HG03025 (cell line): ENCODE measurements around the gene SPRED1.

Experiments
- ATAC-seq: cut with Tn5 transposase; IDR thresholded peaks from one replicate; pipeline ENCODE4 v1.9.1; 2021; ENCODE audit warnings: mild to moderate bottlenecking, moderate library complexity; ENCODE audit not compliant: unreplicated experiment, low FRiP score

Gene SPRED1

GRCh38 chr15:38252481-38253350, at the start of gene SPRED1:
Gene SPRED1, plus strand, starts transcription at chr15:38252836. Its CDS starts 350 bp downstream, at chr15:38253186.
- no peak for ATAC-seq

GRCh38 chr15:38205526-38206272, 46.9 kb upstream of the SPRED1 start:
- ATAC-seq: no peak

GRCh38 chr15:38207621-38208020, 45.0 kb upstream of the SPRED1 start:
- ATAC-seq: no peak

DNA sequence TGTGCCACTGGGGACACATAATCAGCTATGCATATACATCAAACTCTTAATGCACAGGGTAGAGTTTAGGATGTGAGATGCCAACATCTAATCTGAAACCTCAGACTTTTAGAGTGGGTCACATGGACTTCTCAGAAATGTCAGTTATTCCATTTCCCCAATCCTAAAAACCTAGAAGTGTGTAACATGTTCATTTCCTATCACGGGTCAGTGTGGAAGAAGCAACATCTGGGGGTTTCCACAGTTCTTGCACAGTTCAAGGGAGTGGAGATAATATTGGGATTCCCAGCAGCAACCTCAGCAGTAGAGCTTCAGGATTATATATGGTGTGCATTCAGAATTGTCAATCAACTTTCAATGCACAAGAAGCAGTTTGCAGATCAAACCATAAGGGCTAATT, 44.4 kb upstream of the SPRED1 start:
- no peak for ATAC-seq

GRCh38 chr15:38208779-38209178, 43.9 kb upstream of the SPRED1 start:
- no peak for ATAC-seq

DNA sequence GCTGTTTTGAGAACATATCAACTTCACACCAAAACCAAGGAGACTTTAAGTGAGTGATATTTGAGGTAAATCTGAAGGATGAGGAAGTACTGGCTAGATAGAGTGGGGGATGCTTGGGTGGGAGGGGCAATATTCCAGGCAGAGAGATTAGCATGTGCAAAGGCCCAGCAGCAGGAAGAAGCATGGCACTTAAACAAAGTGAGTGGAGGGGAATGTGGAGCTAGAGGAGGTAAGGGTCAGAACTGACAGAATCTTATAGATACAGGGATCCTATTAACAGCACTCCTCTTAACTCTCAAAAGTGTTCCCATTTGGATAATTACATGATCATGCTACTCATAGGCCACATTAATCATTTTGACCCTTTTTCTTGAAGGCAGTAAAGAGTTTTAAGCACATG, 41.4 kb upstream of the SPRED1 start:
- no peak for ATAC-seq

DNA sequence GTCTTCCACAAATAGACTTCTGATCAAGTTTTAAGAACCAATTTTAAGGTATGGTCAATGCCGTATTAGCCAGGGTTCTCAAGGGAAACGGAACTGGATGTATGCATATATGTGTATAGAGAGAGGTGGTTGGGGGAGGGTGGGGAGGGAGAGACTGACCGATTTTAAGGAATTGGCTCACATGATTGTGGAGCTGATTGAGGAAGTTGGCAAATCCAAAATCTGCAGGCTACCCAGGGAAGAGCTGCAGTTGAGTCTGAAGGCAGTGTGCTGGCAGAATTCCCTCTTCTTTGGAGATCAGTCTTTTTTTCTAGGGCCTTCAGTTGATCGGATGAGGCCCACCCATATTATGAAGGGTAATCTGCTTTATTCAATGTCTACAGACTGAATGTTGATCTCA, 40.8 kb upstream of the SPRED1 start:
- ATAC-seq: no peak

DNA sequence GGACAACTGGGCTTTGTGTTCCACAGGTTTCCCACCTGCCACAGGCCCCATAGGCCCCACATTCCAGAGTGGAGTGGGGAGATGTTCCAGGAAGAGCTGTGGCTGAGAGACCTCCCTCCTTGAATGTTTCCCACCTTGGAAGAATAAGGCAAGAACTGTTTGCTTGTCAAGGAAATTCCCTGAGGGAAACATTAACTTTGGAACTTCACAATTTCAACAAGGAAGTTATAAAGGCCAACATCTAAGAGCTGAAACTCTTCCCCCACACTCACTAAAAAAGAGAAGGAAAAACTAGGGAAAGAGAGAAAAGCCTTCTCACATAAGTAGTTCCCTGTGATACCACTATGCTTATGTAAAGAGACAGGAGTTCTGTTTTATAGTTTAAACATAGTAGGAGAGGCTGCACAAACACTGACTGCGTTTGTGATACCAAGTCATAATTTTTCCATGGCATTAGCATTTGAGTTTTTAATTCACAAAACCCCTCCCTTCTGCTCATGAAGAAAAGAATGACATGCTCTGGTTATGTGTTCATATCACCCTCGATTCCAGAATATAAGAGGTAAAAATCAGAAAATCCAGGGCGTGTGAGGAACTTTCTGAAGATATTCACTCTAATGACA, 39.8 kb upstream of the SPRED1 start:
- ATAC-seq: no peak

DNA sequence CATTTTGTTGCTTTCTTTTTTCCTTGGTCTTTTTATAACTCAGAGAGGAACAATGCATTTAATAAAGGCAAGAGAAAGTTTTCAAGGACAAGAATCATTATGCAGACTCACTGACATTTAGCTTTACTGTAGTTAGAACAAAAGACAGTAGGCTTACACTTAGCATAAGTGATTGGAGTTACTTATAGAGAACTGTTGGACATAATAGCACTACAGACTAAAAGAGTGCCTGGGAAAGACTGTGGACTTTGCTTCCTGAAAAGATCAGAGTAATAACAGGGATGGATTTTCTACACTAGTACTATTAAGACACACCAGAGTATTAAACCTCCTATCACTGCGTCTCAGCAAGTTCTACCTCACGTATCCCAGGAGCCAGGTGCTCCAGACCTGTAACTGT, 39.3 kb upstream of the SPRED1 start:
- ATAC-seq: no peak

DNA sequence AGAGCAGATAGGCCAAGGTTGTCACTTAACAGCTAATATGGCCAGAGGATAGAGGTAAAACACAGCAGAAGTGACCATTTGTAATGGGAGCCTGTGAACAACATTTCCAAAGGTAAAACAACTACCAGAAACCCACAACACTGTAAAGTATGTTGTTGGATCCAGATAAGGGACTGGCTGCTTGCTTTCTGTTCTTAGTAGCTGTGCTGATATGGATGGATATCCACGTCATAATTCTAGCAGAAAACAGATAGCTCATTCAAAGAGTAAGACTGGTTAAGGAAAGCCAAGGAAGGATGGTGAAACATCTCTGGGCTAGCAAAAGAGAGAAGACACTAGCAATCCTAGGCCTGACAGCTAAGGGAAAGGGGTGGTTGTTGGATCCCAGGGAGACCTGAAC, 36.9 kb upstream of the SPRED1 start:
- ATAC-seq: no peak

- no peak for ATAC-seq
Measured at GRCh38 chr15:38216763-38217162, 35.9 kb upstream of the SPRED1 start.

DNA sequence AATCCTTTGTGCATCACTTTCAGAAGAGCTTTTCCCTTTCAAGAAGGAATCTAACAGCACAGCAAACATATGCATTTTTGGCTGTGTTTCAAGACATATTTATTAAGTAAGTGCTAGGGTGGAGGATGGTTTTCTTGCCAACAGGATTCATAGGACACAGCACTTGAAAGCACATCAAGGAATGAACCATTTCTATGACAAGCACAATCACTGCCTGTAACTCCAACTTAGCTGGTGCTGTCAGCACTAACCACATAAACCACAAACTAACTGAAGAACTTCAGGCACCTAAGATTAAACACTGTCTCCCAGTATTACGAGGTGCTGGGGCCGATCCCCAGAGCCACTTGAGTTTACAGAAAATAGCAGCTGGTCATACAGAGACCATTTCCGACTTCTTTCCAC, 35.4 kb upstream of the SPRED1 start:
- no peak for ATAC-seq

DNA sequence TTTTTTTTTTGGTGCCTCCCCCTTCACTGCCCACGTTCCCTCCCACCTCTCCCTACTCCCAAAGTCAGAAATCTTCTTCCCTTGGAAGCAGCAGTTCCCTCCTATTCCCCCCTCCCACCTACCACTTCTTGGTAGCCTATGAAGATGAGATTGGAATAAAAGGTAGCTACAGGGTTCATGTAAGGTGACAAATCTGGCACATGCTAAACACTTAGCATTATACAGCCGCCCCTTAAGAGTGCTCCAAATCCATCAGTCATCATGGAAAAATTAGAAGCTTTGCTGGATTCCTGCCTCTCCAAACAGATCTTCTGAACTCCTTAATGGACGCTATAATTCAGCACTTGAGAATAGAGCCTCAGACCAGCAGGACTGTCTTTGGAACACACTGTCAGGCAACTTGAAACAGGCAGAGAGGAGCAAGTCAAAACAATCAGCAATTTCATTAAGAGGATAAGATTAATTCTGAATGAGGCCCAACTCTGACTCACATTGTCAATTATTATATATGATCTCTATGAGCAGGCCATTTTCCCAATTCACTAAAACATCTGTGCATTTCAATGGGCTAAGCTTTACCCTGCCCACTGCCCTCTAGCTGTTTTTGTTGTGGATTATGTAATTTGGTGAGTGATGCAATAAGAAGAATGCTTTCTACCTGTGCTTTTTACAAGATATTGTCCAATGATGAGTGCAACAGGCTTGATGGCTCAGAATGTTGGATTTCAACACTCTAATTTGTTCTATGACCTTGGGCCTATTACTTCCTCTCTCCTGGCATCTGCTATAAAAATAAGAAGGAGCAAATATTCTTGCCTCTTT, 34.6 kb upstream of the SPRED1 start:
- ATAC-seq: no peak

- ATAC-seq: no peak
Measured at GRCh38 chr15:38220606-38221273, 31.9 kb upstream of the SPRED1 start.

DNA sequence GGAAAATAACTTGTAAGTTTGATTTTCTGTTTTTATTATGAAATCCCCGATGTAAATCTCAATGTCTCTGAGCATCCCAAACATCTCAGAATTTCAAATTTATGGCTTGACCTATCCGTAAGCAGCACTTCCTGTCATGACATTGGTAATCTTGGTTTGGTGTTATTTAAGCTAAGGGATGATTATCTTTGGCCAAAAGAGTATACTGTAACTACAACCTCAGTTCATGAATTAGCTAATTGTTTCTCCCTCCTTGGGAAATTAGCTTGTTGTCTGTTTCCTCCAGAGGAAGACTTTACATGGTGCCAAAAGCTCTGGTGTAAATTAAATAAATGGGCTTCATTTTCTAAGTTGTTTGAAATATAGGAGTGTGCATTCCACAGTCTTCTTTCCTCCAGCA, 28.1 kb upstream of the SPRED1 start:
- ATAC-seq: no peak

- ATAC-seq: no peak
Measured at GRCh38 chr15:38225381-38225780, 27.3 kb upstream of the SPRED1 start.

DNA sequence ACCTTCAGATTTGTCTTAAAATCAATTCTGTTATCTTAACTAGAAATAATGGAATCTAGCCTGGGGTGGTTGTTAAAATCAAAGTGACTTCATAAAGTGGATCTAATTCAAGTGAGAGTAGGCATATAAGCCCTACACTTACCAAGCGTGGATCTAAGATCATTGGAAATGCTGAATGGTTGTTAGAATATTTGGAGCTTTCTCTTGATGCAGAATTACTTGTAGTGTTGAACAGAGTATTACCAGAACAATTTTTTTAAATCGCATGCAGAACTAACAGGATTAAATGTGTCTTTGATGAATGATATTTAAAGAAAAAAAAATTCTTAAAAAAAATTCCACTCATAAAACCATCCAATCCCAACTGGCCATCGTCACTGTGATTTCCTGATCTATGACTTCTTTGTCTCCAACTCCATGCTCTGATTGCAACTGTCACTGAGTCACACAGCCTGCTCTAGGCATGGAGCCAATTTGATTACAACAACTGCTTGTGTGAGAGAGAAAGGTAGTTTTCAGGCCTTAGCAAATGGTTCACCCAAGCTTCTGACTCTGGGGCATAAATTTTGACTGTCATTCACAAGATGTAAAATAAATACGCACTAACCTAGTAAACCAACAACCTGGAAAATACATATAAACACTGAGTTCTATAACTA, 25.9 kb upstream of the SPRED1 start:
- ATAC-seq: no peak

- no peak for ATAC-seq
Measured at GRCh38 chr15:38227941-38228340, 24.7 kb upstream of the SPRED1 start.

GRCh38 chr15:38228618-38229017, 24.0 kb upstream of the SPRED1 start:
- no peak for ATAC-seq
